HG03060 (cell line): Measurements from ENCODE around the gene SELENOI.
"Not testable (repeated sequence)": the region's sequence is repeated elsewhere in the genome, so short reads cannot be mapped to it uniquely, and the experiment has no call there.

Source experiments
- ATAC-seq: cut with Tn5 transposase; IDR thresholded peaks from one replicate; pipeline ENCODE4 v1.9.1; 2021; ENCODE audit warnings: low read depth, moderate number of reproducible peaks; ENCODE audit not compliant: unreplicated experiment

SELENOI gene

GRCh38 chr2:26355038-26355995 is 9.4 kb downstream of the SELENOI start:
- no peak for ATAC-seq

GRCh38 chr2:26356111-26356510 is 10.2 kb downstream of the SELENOI start:
- no peak for ATAC-seq

- ATAC-seq, result no peak
Observed at GRCh38 chr2:26356771-26357170, 10.8 kb downstream of the SELENOI start.

- no peak for ATAC-seq
Observed at GRCh38 chr2:26359886-26360473, 14.0 kb downstream of the SELENOI start.

GRCh38 chr2:26363323-26363722 is 17.4 kb downstream of the SELENOI start:
- no peak for ATAC-seq

GRCh38 chr2:26363958-26364357 is 18.0 kb downstream of the SELENOI start:
- ATAC-seq, result no peak

- ATAC-seq, result no peak
Observed at GRCh38 chr2:26364669-26365068, 18.7 kb downstream of the SELENOI start.

- ATAC-seq, result no peak
Observed at GRCh38 chr2:26366957-26367356, 21.0 kb downstream of the SELENOI start.

- ATAC-seq, result not testable (repeated sequence)
Observed at GRCh38 chr2:26369664-26370063, 23.7 kb downstream of the SELENOI start.

- ATAC-seq, result not testable (repeated sequence)
Observed at GRCh38 chr2:26370909-26371308, 25.0 kb downstream of the SELENOI start.

GRCh38 chr2:26376799-26377198 is 30.9 kb downstream of the SELENOI start:
- no peak for ATAC-seq

- no peak for ATAC-seq
Observed at GRCh38 chr2:26380281-26380680, 34.3 kb downstream of the SELENOI start.

GRCh38 chr2:26382564-26382963 is 36.6 kb downstream of the SELENOI start:
- ATAC-seq, result no peak

- no peak for ATAC-seq
Observed at GRCh38 chr2:26384183-26384582, 38.2 kb downstream of the SELENOI start.

GRCh38 chr2:26384597-26384996 is 38.7 kb downstream of the SELENOI start:
- no peak for ATAC-seq

GRCh38 chr2:26387189-26387588 is 41.2 kb downstream of the SELENOI start:
- no peak for ATAC-seq

GRCh38 chr2:26394694-26395093 is 48.8 kb downstream of the SELENOI start:
- no peak for ATAC-seq

- ATAC-seq, result no peak
Observed at GRCh38 chr2:26395394-26395793, 49.5 kb downstream of the SELENOI start.

GRCh38 chr2:26396734-26397298 is 50.9 kb downstream of the SELENOI start:
- ATAC-seq, result no peak

- no peak for ATAC-seq
Observed at GRCh38 chr2:26399771-26400376, 53.9 kb downstream of the SELENOI start.

- ATAC-seq, result no peak
Observed at GRCh38 chr2:26400723-26401122, 54.8 kb downstream of the SELENOI start.
